ENCODE data around the gene C1QL2. TPM values are rescaled to one million over a fixed set of nuclear protein-coding genes. Genes with fewer than 3 reads are reported as not detected.
A peak's percentile ranks its signal among the peaks of the same experiment; 100 is the strongest.

C1QL2 gene
- total RNA-seq, 4 donors from 2014 or later, result not detected

GRCh38 chr2:119156891-119157773 is 1.4 kb downstream of the C1QL2 start:
- WGBS, result 2% methylated on average over 44 of the region's 58 CpGs
- H3K27me3 ChIP-seq, result peaks cover 0 to 96% (median 39%) of the 10 kb centered on the region in 4 donors

GRCh38 chr2:119156105-119156890 is 2.3 kb downstream of the C1QL2 start:
- Histone ChIP-seq H3K36me3 (no peaks in the 10 kb centered on the region), H3K9me3 (no peaks in the 10 kb centered on the region), H3K4me3 (peak overlapping the region in 1 of 4 donors; percentile 7), H3K4me1 (peaks cover 0 to 32% (median 19%) of the 10 kb centered on the region in 4 donors), H3K27ac (replicated peaks in 1 of 4) (no peak overlapping the region), H3K27me3 (peaks cover 0 to 97% (median 39%) of the 10 kb centered on the region in 4 donors)
- 2% methylated on average over 28 of the region's 40 CpGs for WGBS
- intact Hi-C loops (cut with DNase I), result no loop called here
- no peak for DNase-seq (ENCODE audit: extremely low spot score)
- no peak for TF ChIP-seq CTCF (IDR thresholded peaks at IDR 0.05)
- TF ChIP-seq POLR2A (IDR thresholded peaks at IDR 0.05; ENCODE audit: low read depth), result no peak
- no peak for TF ChIP-seq POLR2AphosphoS5 (IDR thresholded peaks at IDR 0.05)
- TF ChIP-seq EP300 (IDR thresholded peaks at IDR 0.05), result no peak

More at GRCh38 chr2:119156891-119157773, 1.4 kb downstream of the C1QL2 start:
- H3K27ac ChIP-seq (replicated peaks in 1 of 4), result no peak overlapping the region
- no peak for DNase-seq (ENCODE audit: extremely low spot score)
- no peaks in the 10 kb centered on the region for H3K9me3 ChIP-seq
- peak overlapping the region in 1 of 4 donors; percentile 7 for H3K4me3 ChIP-seq
- TF ChIP-seq EP300 (IDR thresholded peaks at IDR 0.05) (no peak), POLR2AphosphoS5 (IDR thresholded peaks at IDR 0.05) (no peak), CTCF (IDR thresholded peaks at IDR 0.05) (no peak), POLR2A (IDR thresholded peaks at IDR 0.05; ENCODE audit: low read depth) (no peak)
- H3K4me1 ChIP-seq, result peaks cover 0 to 32% (median 19%) of the 10 kb centered on the region in 4 donors
- intact Hi-C loops (cut with DNase I), result no loop called here
- H3K36me3 ChIP-seq, result no peaks in the 10 kb centered on the region

- TF ChIP-seq CTCF (IDR thresholded peaks at IDR 0.05), result no peak
- WGBS, result 7% methylated on average over 11 of the region's 13 CpGs
- Histone ChIP-seq H3K4me3 (no peak overlapping the region), H3K9me3 (no peaks in the 10 kb centered on the region), H3K36me3 (no peaks in the 10 kb centered on the region), H3K4me1 (peaks cover 0 to 32% (median 19%) of the 10 kb centered on the region in 4 donors), H3K27ac (replicated peaks in 1 of 4) (no peak overlapping the region), H3K27me3 (peaks cover 0 to 100% (median 39%) of the 10 kb centered on the region in 4 donors)
- DNase-seq (ENCODE audit: extremely low spot score), result no peak
- intact Hi-C loops (cut with DNase I), result no loop called here
Observed at GRCh38 chr2:119155633-119156032, 2.9 kb downstream of the C1QL2 start.

GRCh38 chr2:119154076-119154475 is 4.5 kb downstream of the C1QL2 start:
- Histone ChIP-seq H3K27ac (replicated peaks in 1 of 4) (no peak overlapping the region), H3K36me3 (no peaks in the 10 kb centered on the region), H3K9me3 (no peaks in the 10 kb centered on the region), H3K4me3 (no peak overlapping the region), H3K27me3 (peaks cover 0 to 100% (median 39%) of the 10 kb centered on the region in 4 donors), H3K4me1 (peaks cover 0 to 32% (median 19%) of the 10 kb centered on the region in 4 donors)
- 24% methylated on average over 9 of the region's 9 CpGs for WGBS
- intact Hi-C loops (cut with DNase I), result no loop called here
- TF ChIP-seq POLR2AphosphoS5 (IDR thresholded peaks at IDR 0.05), result no peak
- TF ChIP-seq POLR2A (IDR thresholded peaks at IDR 0.05; ENCODE audit: low read depth), result no peak
- no peak for TF ChIP-seq CTCF (IDR thresholded peaks at IDR 0.05)
- no peak for TF ChIP-seq EP300 (IDR thresholded peaks at IDR 0.05)
- no peak for DNase-seq (ENCODE audit: extremely low spot score)
